Gastroesophageal sphincter (tissue), 4 donors: Measurements from ENCODE around the gene NUDT2. TPM values are rescaled to one million over a fixed set of nuclear protein-coding genes. Genes with fewer than 3 reads are reported as not detected.

Source experiments
- ATAC-seq: fragments of 150-250 bp; one replicate; pipeline ENCODE4 v1.9.1; 2016; ENCODE audit warnings: mild to moderate bottlenecking, moderate library complexity
- H3K27ac ChIP-seq, 4 donors: fragments of 200-600 bp; sonication (generic) in 3 of 4; 1 replicate in 3 of 4; 2 replicates in 1 of 4; pipeline ENCODE4 v1.5.1; 2016 to 2019
- H3K27me3 ChIP-seq: fragments of 200-600 bp; sonication (generic); one replicate; pipeline ENCODE4 v1.5.1; 2019
- H3K36me3 ChIP-seq, 2 donors: fragments of 200-600 bp; sonication (generic); one replicate each; pipeline ENCODE4 v1.5.1; 2019; ENCODE audit warnings: control low read depth in 1 of 2
- H3K4me1 ChIP-seq, 3 donors: fragments of 200-600 bp; sonication (generic); 1 replicate in 2 of 3; 2 replicates in 1 of 3; pipeline ENCODE4 v1.5.1; 2016 to 2019; ENCODE audit warnings: control low read depth in 2 of 3
- H3K4me3 ChIP-seq, 2 donors: fragments of 200-600 bp; sonication (generic); one replicate each; pipeline ENCODE4 v1.5.1; 2019; ENCODE audit warnings: mild to moderate bottlenecking in 1 of 2, moderate library complexity in 1 of 2
- H3K9me3 ChIP-seq, 3 donors: fragments of 200-600 bp; sonication (generic); one replicate each; pipeline ENCODE4 v1.5.1; 2017 to 2019; ENCODE audit warnings: control low read depth in 2 of 3
- EP300 ChIP-seq: sonication (generic); formaldehyde crosslinking; IDR thresholded peaks from one replicate; pipeline ENCODE4 v1.6.1; 2017; ENCODE audit warnings: antibody characterized with exemption, mild to moderate bottlenecking
- POLR2A ChIP-seq, 2 donors: fragments of 450-650 bp; IDR thresholded peaks; one replicate each; pipeline ENCODE4 v1.6.1; 2017; ENCODE audit warnings: antibody characterized with exemption in 2 of 2, mild to moderate bottlenecking in 2 of 2, moderate library complexity in 1 of 2
- POLR2AphosphoS5 ChIP-seq: sonication (generic); formaldehyde crosslinking; IDR thresholded peaks from one replicate; pipeline ENCODE4 v1.6.1; 2017; ENCODE audit warnings: antibody characterized with exemption
- WGBS, 2 donors: methylation state at CpG; one replicate each; pipeline ENCODE4 v1.1.5; 2018; ENCODE audit warnings: low coverage in 1 of 2; 5-methylcytosine and 5-hydroxymethylcytosine counted together
- total RNA-seq, 4 donors: library from RNA; depleted of rRNA; stranded (reverse); fragments of >200 nt; gene quantifications; one replicate each; pipeline ENCODE4 v1.1.0, GENCODE V29; 2016
- TF ChIP-seq, protein P1 (sequence below), 4 experiments: fragments of 200-600 bp in 2 of 4; fragments of 450-650 bp in 2 of 4; sonication (generic) in 1 of 4; IDR thresholded peaks; one replicate each; pipeline ENCODE4 v1.5.1; 2017 to 2019; ENCODE audit warnings: antibody characterized with exemption in 4 of 4, mild to moderate bottlenecking in 2 of 4, moderate library complexity in 2 of 4

Gene NUDT2
- total RNA-seq, 4 donors from 2014 or later, result 14.4 to 40.9 (median 26.0) TPM

DNA sequence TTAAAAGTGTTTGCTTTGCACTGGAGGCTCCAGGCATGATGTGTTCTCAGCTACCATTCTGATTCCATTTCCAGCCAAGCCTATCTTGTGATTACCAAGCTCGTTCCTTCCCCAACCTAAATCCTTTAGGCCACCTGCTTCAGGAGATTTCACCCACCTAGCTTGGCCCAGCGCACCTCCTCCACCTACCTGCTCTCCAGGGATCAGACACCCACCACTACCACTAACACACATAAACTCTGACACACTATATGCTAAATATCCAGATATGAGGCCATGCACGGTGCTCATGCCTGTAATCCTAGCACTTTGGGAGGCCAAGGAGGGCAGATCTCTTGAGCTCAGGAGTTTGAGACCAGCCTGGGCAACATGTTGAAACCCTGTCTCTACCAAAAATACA, 45.0 kb downstream of the NUDT2 start:
- peaks cover 0 to 65% (median 8%) of the 10 kb centered on the region in 3 donors for H3K4me1 ChIP-seq
- TF ChIP-seq EP300 (no peak), POLR2A (IDR thresholded peaks at IDR 0.05) (no peak), POLR2AphosphoS5 (no peak)
- TF ChIP-seq, protein P1, sequence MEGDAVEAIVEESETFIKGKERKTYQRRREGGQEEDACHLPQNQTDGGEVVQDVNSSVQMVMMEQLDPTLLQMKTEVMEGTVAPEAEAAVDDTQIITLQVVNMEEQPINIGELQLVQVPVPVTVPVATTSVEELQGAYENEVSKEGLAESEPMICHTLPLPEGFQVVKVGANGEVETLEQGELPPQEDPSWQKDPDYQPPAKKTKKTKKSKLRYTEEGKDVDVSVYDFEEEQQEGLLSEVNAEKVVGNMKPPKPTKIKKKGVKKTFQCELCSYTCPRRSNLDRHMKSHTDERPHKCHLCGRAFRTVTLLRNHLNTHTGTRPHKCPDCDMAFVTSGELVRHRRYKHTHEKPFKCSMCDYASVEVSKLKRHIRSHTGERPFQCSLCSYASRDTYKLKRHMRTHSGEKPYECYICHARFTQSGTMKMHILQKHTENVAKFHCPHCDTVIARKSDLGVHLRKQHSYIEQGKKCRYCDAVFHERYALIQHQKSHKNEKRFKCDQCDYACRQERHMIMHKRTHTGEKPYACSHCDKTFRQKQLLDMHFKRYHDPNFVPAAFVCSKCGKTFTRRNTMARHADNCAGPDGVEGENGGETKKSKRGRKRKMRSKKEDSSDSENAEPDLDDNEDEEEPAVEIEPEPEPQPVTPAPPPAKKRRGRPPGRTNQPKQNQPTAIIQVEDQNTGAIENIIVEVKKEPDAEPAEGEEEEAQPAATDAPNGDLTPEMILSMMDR (IDR thresholded peaks at IDR 0.05), result no peak
- H3K27ac ChIP-seq, result no peak overlapping the region

DNA sequence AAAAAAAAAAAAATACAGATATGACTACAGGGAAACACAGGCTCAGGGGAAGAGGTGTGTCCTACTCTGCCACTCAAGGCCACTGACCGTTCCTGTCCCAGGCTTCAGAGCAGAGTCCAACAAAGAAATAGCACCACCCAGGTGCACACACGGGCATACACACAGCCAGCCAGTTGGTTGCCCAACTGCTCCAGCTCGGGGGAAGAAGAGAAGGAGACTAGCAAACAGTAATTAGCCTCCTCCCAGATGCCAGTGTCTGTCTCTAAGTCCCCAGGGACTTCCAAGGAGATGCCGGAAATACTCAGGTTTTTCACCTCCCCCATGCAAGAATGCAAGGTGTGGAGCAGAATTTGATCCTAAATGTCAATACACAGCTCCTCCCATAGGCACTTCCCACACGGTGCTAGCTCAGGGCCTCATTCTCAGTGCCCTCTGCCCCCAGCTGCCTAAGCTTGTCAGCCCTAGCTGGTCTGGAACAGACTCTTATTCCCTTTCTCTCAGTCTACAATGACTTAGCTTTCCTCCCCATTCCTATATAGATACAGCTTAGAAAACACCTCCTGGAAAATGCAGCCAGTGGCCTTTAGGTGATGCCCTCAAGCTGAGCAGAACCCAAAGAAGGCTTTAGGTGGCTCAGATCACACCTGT, 45.7 kb downstream of the NUDT2 start:
- TF ChIP-seq POLR2A (IDR thresholded peaks at IDR 0.05) (no peak), EP300 (no peak), POLR2AphosphoS5 (no peak)
- TF ChIP-seq, protein P1 (IDR thresholded peaks at IDR 0.05), result no peak
- H3K9me3 ChIP-seq, result no peaks in the 10 kb centered on the region
- H3K4me3 ChIP-seq, result peak overlapping the region in 1 of 2 donors; percentile 86
- WGBS, 2 donors, result 62 to 69% methylated on average over 4 of the region's 5 CpGs
- H3K36me3 ChIP-seq, result peaks cover 0 to 28% of the 10 kb centered on the region in 2 donors
- no peak for ATAC-seq
- H3K4me1 ChIP-seq, result peaks cover 0 to 67% (median 15%) of the 10 kb centered on the region in 3 donors
- H3K27me3 ChIP-seq, result no peaks in the 10 kb centered on the region
- peak overlapping the region in 2 of 4 donors; percentile 86 to 88 for H3K27ac ChIP-seq

More for the DNA sequence above, 45.0 kb downstream of the NUDT2 start:
- H3K4me3 ChIP-seq, result no peak overlapping the region
- no peaks in the 10 kb centered on the region for H3K27me3 ChIP-seq
- no peak for ATAC-seq
- H3K9me3 ChIP-seq, result no peaks in the 10 kb centered on the region
- WGBS, 2 donors, result 91 to 100% methylated on average over 1 to 2 of the region's 3 CpGs
- peaks cover 0 to 33% of the 10 kb centered on the region in 2 donors for H3K36me3 ChIP-seq

DNA sequence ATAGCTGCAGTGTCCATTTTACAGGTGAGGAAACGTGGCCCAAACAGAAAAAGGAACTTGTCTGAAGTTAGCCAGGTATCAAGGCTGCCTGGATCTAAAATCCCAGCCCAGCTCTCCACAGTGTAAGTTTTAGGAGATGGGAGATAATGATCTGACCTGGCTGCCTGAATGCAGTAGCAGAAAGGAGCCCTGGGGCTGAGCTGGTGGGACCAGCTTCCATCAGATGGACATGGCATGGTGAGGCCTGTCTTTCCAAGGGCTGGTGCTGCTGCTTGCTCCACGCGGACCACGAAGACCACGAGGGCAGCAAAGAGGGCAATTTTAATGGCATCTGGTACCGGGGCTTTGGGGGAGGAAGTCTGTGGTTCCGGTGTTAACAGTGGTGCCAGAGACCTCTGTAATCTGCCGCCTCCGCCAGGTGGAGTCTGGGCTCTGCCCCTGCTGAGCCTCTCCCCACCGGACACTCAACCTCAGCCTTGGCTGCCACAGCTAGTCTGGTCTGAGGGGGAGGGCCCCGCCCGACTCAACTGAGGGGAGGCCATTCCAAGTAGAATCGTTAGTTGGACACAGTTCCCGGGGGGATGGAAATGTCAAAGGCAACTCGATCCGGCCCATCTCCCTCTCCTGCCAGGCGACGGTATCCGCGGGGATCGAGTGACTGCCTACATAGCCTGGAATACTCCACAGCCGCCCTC, 46.7 kb downstream of the NUDT2 start:
- Histone ChIP-seq H3K27ac (peak overlapping the region; percentile 40 to 88 (median 81)), H3K4me1 (peaks cover 0 to 67% (median 22%) of the 10 kb centered on the region in 3 donors), H3K27me3 (no peaks in the 10 kb centered on the region), H3K9me3 (no peaks in the 10 kb centered on the region), H3K4me3 (peak overlapping the region; percentile 53 to 86), H3K36me3 (peaks cover 0 to 18% of the 10 kb centered on the region in 2 donors)
- peak; percentile 13 for ATAC-seq
- TF ChIP-seq, protein P1 (IDR thresholded peaks at IDR 0.05), result peak in 3 of 4 experiments; percentile 34 to 42 (median 39)
- no peak for TF ChIP-seq POLR2AphosphoS5
- WGBS, 2 donors, result 26% methylated on average over 4 of the region's 22 CpGs; no CpG with 5 or more reads in 1 of the 2 donors

DNA sequence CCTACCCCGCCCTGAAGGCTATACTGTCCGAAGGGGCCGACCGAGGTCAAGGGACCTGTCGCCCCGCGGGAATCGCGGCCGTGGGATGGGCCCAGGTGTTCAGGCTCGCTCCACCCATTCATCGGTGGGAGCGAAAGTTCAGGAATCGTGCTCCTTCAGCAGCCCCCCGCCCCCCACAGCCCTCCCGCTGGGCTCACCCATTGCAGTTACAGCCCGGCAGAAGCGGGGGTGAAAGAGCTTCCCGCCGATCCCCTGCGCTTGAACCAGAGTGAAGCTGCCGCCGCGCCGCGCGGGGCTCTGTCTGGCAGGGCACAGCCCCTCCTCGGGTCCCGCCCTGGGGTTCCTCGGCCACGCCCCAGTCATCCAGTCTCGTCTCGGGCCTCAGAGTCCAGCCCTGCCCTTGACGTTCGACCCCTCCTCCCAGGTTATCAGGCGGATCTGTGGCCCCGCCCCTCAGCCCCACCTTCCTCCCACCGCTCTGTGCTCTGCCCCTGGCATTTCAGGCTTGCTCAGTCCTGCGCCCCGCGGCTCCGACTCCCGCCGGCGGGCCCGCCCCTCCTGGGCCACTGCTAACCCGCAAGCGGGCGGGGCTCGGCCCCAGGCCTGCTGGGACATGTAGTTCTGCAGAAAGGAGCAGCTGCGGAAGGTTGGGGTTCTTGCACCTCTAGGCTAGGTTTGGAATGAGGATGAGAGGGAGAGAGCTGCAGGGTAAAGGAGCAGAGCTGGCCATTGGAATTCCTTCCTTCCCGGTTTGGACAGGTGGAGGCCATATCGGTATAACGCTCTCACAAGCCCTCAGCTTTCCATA, 47.4 kb downstream of the NUDT2 start, which contains the start of gene MYORG:
Gene MYORG, minus strand, starts transcription at position 303 of the 808 bp plus-strand sequence. CDS start 3,955 bp downstream, outside the sequence.
- peaks cover 0 to 69% (median 27%) of the 10 kb centered on the region in 3 donors for H3K4me1 ChIP-seq
- TF ChIP-seq, protein P1 (IDR thresholded peaks at IDR 0.05), result peak in 1 of 4 experiments; percentile 15
- TF ChIP-seq POLR2AphosphoS5, result peak; percentile 71
- no peak for TF ChIP-seq EP300
- TF ChIP-seq POLR2A (IDR thresholded peaks at IDR 0.05), result peak; percentile 34 to 66
- H3K9me3 ChIP-seq, result no peaks in the 10 kb centered on the region
- H3K27me3 ChIP-seq, result no peaks in the 10 kb centered on the region
- H3K36me3 ChIP-seq, result peaks cover 0 to 10% of the 10 kb centered on the region in 2 donors
- ATAC-seq, result peak; percentile 89
- WGBS, 2 donors, result 0 to 4% methylated on average over 4 to 6 of the region's 54 CpGs
- peak within 1 kb of the TSS; percentile 53 to 86 for H3K4me3 ChIP-seq
- peak within 1 kb of the TSS; percentile 40 to 88 (median 81) for H3K27ac ChIP-seq
